Measurements from ENCODE around the gene UBE2N. TPM values are rescaled to one million over a fixed set of nuclear protein-coding genes. Genes with fewer than 3 reads are reported as not detected.
A peak's percentile ranks its signal among the peaks of the same experiment; 100 is the strongest.
"Not testable (repeated sequence)": the region's sequence is repeated elsewhere in the genome, so short reads cannot be mapped to it uniquely, and the experiment has no call there.

Gene UBE2N
- total RNA-seq, 1 donor from 2014 or later: 150 TPM

GRCh38 chr12:93440043-93440835 is 1.5 kb downstream of the UBE2N start:
- no peak for DNase-seq (ENCODE audit: low spot score)
- no peaks in the 10 kb centered on the region for H3K9me3 Mint-ChIP-seq (ENCODE audit: unreplicated experiment)
- H3K36me3 Mint-ChIP-seq (ENCODE audit: low read depth, unreplicated experiment): peaks cover 10% of the 10 kb centered on the region
- peaks cover 44% of the 10 kb centered on the region for H3K4me1 Mint-ChIP-seq (ENCODE audit: unreplicated experiment)
- H3K27me3 Mint-ChIP-seq (ENCODE audit: unreplicated experiment): peaks cover 13% of the 10 kb centered on the region
- TF ChIP-seq CTCF (IDR thresholded peaks at IDR 0.05; ENCODE audit: unreplicated experiment): no peak
- peak overlapping the region; percentile 97 for H3K27ac Mint-ChIP-seq (ENCODE audit: unreplicated experiment)
- peak overlapping the region; percentile 98 for H3K4me3 Mint-ChIP-seq (ENCODE audit: unreplicated experiment)

DNA sequence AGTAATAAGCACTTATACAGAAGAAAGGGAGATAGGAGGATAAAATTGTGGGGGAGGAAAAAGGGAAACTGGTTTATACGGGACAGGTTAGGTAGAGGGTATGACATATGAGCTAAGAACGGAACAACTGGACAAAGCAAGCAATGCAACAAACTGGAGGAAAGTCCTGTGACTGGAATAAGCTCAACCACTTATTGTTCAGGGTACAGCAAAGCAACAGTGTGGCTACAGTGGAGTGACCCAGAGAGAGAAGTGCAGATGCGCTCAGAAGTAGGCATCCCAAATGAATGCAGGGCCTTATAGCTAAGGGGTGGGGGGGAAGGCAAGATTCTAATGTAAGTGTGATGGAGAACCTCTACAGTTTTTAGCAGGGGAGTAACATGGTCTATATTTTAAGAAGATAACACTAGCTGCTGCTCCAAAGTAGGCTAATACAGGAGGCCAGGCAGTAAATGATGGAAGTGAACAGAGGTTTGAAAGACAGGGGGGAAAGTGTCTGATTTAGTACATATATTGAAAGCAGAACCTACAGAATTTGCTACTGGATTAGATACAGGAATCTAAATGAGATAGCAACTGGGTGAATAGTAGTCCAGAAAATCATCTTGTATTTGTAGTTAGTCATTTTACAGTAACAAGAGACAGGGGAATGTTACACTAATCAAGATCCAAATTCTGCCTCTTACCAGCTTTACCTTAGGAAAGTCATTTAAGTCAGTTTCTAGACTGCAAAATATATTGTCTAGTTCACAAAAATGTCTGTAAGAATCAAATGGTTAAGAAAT is 3.3 kb downstream of the UBE2N start:
- no peak for DNase-seq (ENCODE audit: low spot score)
- Mint-ChIP-seq H3K27ac (ENCODE audit: unreplicated experiment) (peak overlapping the region; percentile 7), H3K27me3 (ENCODE audit: unreplicated experiment) (peaks cover 13% of the 10 kb centered on the region), H3K4me1 (ENCODE audit: unreplicated experiment) (peaks cover 44% of the 10 kb centered on the region), H3K9me3 (ENCODE audit: unreplicated experiment) (no peaks in the 10 kb centered on the region), H3K36me3 (ENCODE audit: low read depth, unreplicated experiment) (peaks cover 10% of the 10 kb centered on the region), H3K4me3 (ENCODE audit: unreplicated experiment) (peak overlapping the region; percentile 42)
- no peak for TF ChIP-seq CTCF (IDR thresholded peaks at IDR 0.05; ENCODE audit: unreplicated experiment)

GRCh38 chr12:93434256-93434865 is 7.4 kb downstream of the UBE2N start:
- Mint-ChIP-seq H3K36me3 (ENCODE audit: low read depth, unreplicated experiment) (no peaks in the 10 kb centered on the region), H3K4me1 (ENCODE audit: unreplicated experiment) (peaks cover 30% of the 10 kb centered on the region), H3K9me3 (ENCODE audit: unreplicated experiment) (no peaks in the 10 kb centered on the region), H3K27me3 (ENCODE audit: unreplicated experiment) (peaks cover 4% of the 10 kb centered on the region), H3K4me3 (ENCODE audit: unreplicated experiment) (no peak overlapping the region), H3K27ac (ENCODE audit: unreplicated experiment) (no peak overlapping the region)
- no peak for TF ChIP-seq CTCF (IDR thresholded peaks at IDR 0.05; ENCODE audit: unreplicated experiment)
- DNase-seq (ENCODE audit: low spot score): no peak

DNA sequence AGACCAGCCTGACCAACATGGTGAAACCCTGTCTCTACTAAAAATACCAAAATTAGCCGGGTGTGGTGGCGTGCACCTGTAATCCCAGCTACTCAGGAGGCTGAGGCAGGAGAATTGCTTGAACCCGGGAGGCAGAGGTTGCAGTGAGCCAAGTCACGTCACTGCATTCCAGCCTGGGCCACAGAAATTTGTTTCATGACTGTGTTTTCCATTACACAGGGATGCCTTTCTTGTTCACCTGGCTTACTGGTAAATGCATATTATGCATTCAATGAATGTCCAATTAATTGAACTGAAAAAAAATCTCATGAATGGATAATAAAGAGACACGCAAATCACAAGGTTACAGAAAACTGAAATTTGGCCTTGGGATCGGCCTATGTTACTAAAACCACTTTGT is 9.7 kb downstream of the UBE2N start:
- not testable (repeated sequence) for H3K9me3 Mint-ChIP-seq (ENCODE audit: unreplicated experiment); H3K4me3 Mint-ChIP-seq (ENCODE audit: unreplicated experiment); H3K27ac Mint-ChIP-seq (ENCODE audit: unreplicated experiment); DNase-seq (ENCODE audit: low spot score); H3K4me1 Mint-ChIP-seq (ENCODE audit: unreplicated experiment); H3K27me3 Mint-ChIP-seq (ENCODE audit: unreplicated experiment); H3K36me3 Mint-ChIP-seq (ENCODE audit: low read depth, unreplicated experiment)

DNA sequence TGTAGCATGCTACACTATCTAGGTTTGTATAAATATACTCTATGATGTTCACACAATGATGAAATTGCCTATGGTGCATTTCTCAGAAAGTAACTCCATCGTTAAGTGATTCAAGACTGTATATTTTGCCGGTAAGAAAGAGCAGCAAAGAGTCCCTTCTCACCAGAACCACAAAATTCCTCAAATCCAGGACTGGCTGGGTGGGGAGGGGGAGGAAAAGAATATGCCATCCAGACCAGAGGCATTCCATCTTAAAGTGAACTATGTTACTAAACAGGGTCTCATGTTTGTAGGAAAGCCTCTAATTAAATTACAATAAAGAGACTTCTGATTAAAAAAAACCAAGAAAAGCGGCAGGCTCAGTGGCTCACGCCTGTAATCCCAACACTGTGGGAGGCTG is 11.5 kb downstream of the UBE2N start:
- H3K4me3 Mint-ChIP-seq (ENCODE audit: unreplicated experiment): no peak overlapping the region
- H3K4me1 Mint-ChIP-seq (ENCODE audit: unreplicated experiment): peaks cover 20% of the 10 kb centered on the region

More for the DNA sequence above, 11.5 kb downstream of the UBE2N start:
- peaks cover 2% of the 10 kb centered on the region for H3K27me3 Mint-ChIP-seq (ENCODE audit: unreplicated experiment)
- no peaks in the 10 kb centered on the region for H3K9me3 Mint-ChIP-seq (ENCODE audit: unreplicated experiment)
- H3K36me3 Mint-ChIP-seq (ENCODE audit: low read depth, unreplicated experiment): no peaks in the 10 kb centered on the region
- H3K27ac Mint-ChIP-seq (ENCODE audit: unreplicated experiment): no peak overlapping the region
- no peak for DNase-seq (ENCODE audit: low spot score)
- no peak for TF ChIP-seq CTCF (IDR thresholded peaks at IDR 0.05; ENCODE audit: unreplicated experiment)
